ENCODE results near the gene LRRC32. TPM values are rescaled to one million over a fixed set of nuclear protein-coding genes. Genes with fewer than 3 reads are reported as not detected.

LRRC32 gene
- total RNA-seq, 1 experiment from 2014 or later, result 0.15 TPM

DNA sequence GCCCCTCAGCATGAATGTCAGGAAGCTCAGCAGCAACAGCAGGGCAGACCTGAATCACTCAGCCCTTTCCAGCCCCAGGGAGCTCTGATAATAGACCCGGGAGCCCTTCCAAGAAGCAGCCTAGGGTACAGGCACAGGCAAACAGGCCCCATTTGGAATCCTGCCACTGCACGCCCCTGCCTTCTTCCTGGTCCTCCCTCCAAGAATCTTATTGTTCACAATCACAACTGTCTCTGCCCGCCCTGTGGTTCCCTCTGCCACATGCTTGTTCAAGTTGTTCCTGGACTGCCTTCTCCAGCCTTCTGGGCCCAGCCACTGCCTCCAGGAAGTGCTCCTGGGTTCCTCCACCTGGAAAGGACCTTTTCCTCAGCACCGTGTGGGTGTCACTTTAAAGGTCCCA is 54.6 kb downstream of the LRRC32 start:
- DNase-seq (ENCODE audit: low read depth, low spot score) (no peak), ATAC-seq (0 out of 2 replicates have a peak, but pooled peaks have one; percentile 42)
- intact Hi-C loops (cut with micrococcal nuclease; ENCODE audit: unreplicated experiment), result no loop called here
- peaks cover 4% of the 10 kb centered on the region; the same call in 1 of the 2 replicates for H3K4me1 ChIP-seq (ENCODE audit: control insufficient read depth, insufficient read depth, low read length)
- POLR2A ChIA-PET, result no interaction called here
- H3K4me3 ChIP-seq (ENCODE audit: low read depth in 2 of 2, low read length in 2 of 2), result no peak overlapping the region
- no peaks in the 10 kb centered on the region for H3K36me3 ChIP-seq (ENCODE audit: control insufficient read depth, insufficient read depth, low read length)
- H3K27ac ChIP-seq (ENCODE audit: low read length), result no peak overlapping the region
- no peaks in the 10 kb centered on the region for H3K27me3 ChIP-seq (ENCODE audit: control insufficient read depth, insufficient read depth, low read length)
- in situ Hi-C loops (cut with HindIII; ENCODE audit: low pct_unique_long_range_greater_than_20kb, low sequenced_read_pairs), result no loop called here
- H3K9me3 ChIP-seq (ENCODE audit: control insufficient read depth, insufficient read depth, low read depth, low read length), result no peaks in the 10 kb centered on the region
- CTCF ChIA-PET, result no interaction called here
- no TSS peak for BruUV-seq (replicated peaks)
- TF ChIP-seq POLR2AphosphoS5 (IDR thresholded peaks at IDR 0.05; ENCODE audit: low read depth, low read length) (no peak), TCF7L2 (IDR thresholded peaks at IDR 0.05; ENCODE audit: low read depth, low read length) (no peak), SIN3A (IDR thresholded peaks at IDR 0.05; ENCODE audit: borderline replicate concordance, insufficient read depth, low read depth, low read length) (no peak), REST (IDR thresholded peaks at IDR 0.05; ENCODE audit: insufficient read depth in 1 of 2, low read depth in 2 of 2, low read length in 1 of 2) (no peak), CTCF (IDR thresholded peaks at IDR 0.05) (no peak)

GRCh38 chr11:76614471-76615179 is 55.9 kb downstream of the LRRC32 start:
- no peak for DNase-seq (ENCODE audit: low read depth, low spot score)
- POLR2A ChIA-PET, result no interaction called here
- peak; percentile 33; the same call in 1 of the 2 replicates for ATAC-seq
- Histone ChIP-seq H3K27ac (ENCODE audit: low read length) (no peak overlapping the region), H3K36me3 (ENCODE audit: control insufficient read depth, insufficient read depth, low read length) (no peaks in the 10 kb centered on the region), H3K4me3 (ENCODE audit: low read depth in 2 of 2, low read length in 2 of 2) (no peak overlapping the region), H3K27me3 (ENCODE audit: control insufficient read depth, insufficient read depth, low read length) (no peaks in the 10 kb centered on the region), H3K4me1 (ENCODE audit: control insufficient read depth, insufficient read depth, low read length) (peaks cover 4% of the 10 kb centered on the region; the same call in 1 of the 2 replicates), H3K9me3 (ENCODE audit: control insufficient read depth, insufficient read depth, low read depth, low read length) (no peaks in the 10 kb centered on the region)
- CTCF ChIA-PET, result no interaction called here
- TF ChIP-seq CTCF (IDR thresholded peaks at IDR 0.05), result no peak
- TF ChIP-seq TCF7L2 (IDR thresholded peaks at IDR 0.05; ENCODE audit: low read depth, low read length), result no peak
- no peak for TF ChIP-seq POLR2AphosphoS5 (IDR thresholded peaks at IDR 0.05; ENCODE audit: low read depth, low read length)
- TF ChIP-seq REST (IDR thresholded peaks at IDR 0.05; ENCODE audit: insufficient read depth in 1 of 2, low read depth in 2 of 2, low read length in 1 of 2), result no peak
- no peak for TF ChIP-seq SIN3A (IDR thresholded peaks at IDR 0.05; ENCODE audit: borderline replicate concordance, insufficient read depth, low read depth, low read length)
- in situ Hi-C loops (cut with HindIII; ENCODE audit: low pct_unique_long_range_greater_than_20kb, low sequenced_read_pairs) (no loop called here), intact Hi-C loops (cut with micrococcal nuclease; ENCODE audit: unreplicated experiment) (no loop called here)
- BruUV-seq (replicated peaks), result no TSS peak

Measured in Panc1 (cell line).